GM18867 (cell line): ENCODE data around the gene FGD6.
"Not testable (repeated sequence)": the region's sequence is repeated elsewhere in the genome, so short reads cannot be mapped to it uniquely, and the experiment has no call there.

Experiments used
- ATAC-seq: cut with Tn5 transposase; IDR thresholded peaks from one replicate; pipeline ENCODE4 v1.9.1; 2021; ENCODE audit warnings: mild to moderate bottlenecking, moderate library complexity; ENCODE audit not compliant: unreplicated experiment

The FGD6 gene

DNA sequence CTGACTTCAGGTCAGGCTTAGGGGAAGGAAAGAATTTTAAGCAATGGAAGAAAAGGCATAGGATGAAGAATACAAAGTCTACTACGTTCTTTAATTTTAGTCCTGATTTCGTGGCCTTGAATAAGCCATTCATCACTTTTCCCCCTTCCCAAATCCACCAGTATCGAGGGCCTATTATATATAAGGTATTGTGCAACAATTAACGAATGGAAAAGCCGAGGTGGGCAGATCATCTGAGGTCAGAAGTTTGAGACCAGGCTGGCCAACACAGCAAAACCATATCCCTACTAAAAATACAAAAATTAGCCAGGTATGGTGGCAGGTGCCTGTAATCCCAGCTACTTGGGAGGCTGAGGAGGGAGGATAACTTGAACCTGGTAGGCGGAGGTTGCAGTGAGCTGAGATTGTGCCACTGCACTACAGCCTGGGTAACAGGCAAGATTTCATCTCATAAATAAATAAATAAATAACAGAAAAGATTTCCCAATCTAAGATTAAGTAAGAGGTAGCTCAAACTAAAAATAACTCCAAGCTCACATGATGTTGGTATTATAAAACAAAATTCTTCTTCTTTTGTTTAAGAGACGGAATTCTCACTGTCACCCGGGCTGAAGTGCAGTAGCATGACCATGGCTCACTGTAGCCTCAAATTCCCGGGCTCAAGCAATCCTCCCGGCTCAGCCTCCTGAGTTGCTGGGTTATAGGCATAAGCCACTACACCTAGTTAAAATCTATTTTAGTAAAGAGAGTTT lies 85.5 kb downstream of the FGD6 start:
- ATAC-seq, result no peak

DNA sequence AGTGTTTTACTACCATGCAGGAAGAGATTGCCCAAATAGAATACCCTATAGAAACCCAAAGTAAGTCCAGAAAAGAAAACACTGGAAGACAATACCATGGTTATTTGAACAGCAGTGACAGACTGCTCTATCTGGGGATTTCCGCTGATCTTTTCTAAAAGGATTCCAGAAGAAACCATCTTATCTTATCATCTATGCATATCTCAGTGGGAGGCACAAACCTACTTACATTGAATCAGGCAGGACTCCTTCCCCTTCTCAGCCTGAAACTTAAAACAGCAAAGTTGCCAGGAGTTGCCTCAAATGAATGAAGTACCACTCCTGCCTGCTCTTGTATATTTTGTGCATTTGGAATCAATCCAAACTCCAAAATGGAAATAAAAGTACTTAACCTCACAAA lies 87.2 kb downstream of the FGD6 start:
- no peak for ATAC-seq

DNA sequence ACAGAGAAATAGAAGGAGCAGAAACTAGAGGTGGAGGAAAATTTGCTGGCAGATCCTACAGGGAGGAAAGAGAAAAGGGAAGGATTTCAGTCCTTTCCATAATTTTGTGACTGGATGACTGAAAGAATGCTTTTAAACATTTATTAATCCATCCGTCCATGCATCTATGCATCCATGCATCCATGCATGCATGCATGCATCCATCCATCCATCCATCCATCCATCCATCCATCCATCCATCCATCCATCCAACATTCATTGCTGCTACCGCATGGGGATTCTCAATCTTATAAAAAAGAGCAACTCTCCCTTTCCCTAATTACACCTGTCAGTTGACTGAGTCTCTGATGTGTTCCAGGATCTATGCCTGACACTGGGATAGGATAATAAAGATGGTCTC lies 88.2 kb downstream of the FGD6 start:
- no peak for ATAC-seq

DNA sequence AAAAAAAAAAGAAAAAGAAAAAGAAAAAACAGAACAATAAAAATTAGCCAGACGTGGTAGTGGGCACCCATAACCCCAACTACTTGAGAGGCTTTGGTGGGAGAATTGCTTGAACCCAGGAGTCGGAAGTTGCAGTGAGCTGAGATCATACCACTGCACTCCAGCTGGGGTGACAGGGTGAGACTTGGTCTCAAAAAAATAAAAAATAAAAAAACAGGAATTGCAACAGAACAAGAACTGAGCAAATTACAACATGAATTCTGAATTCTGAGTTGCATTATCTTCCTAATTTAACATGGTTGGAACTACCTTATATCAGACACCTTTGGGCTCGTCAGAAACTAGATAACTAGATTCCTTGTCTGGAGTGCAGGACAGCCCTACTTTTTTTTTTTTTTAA lies 90.5 kb downstream of the FGD6 start:
- no peak for ATAC-seq

DNA sequence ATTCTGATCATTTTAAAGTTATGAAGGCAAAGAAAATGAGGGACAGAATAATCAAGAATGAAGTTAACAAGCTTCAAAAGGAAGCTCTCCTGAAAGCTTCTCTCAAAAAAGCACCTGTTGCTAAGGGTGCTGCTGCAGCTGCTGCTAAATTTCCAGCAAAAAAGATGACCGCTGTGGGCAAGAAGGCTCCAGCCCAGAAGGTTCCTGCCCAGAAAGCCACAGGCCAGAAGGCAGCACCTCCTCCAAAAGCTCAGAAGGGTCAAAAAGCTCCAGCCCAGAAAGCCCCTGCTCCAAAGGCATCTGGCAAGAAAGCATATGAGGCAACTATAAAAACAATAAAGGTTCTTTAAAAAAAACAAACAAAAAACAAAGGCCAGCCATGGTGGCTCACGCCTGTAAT lies 91.2 kb downstream of the FGD6 start:
- no peak for ATAC-seq

DNA sequence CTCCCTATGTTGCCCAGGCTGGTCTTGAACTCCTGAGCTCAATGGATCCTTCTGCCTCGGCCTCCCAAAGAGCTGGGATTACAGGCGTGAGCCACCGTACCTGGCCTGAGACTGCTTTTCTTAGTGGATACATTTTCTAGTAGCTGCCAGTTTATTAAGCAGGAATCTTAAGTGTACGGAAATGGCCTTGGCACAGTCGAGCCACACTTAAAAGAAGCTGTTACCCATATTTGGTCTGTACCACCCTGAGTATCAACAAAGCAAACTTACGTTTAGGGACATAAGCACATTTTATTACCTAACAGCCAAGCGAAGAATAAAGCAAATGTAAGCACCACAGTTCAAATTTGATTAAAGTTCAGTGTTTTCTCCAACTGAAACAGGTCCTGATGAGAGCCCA lies 93.2 kb downstream of the FGD6 start:
- no peak for ATAC-seq

DNA sequence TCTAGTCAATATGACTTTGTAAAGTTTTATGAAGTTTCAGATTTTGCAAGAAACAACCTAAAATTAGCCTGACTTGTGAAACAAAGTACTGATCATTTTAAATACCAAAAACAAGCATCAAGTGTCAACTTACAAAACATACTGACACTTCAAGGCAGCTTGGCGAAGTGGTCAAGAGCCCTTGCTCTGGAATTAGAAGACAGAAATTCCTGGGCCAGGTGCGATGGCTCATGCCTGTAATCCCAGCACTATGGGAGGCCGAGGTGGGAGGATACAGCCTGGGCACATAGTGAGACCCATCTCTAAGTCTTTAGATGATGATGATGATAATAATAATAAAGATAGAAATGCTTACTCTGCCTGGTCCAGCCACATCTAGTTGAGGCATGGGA lies 98.5 kb downstream of the FGD6 start:
- ATAC-seq, result no peak

DNA sequence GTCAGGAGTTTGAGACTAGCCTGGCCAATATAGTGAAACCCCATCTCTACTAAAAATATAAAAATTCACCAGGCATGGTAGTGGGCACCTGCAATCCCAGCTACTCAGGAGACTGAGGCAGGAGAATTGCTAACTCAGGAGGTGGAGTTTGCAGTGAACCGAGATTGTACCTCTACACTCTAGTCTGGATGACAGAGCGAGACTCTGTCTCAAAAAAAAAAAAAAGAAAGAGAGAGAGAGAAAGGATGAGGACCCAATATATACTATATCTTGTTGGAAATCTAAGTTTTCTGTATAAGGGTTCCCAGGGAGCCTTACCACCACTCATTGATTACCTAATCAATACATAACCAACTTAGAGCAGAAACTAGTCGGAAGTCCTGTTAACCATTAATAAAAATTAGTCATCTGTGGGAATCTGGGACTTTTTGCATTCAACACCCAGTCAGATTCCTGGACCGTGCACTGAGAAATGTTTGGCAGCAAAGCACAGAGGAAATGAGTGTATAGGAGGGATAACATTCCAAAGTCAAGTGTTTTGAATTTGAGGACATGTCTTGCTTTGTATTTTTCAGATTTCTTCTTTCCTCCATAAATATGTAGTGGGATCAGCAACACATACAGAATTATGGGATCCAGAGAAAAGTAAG lies 99.0 kb downstream of the FGD6 start:
- no peak for ATAC-seq

DNA sequence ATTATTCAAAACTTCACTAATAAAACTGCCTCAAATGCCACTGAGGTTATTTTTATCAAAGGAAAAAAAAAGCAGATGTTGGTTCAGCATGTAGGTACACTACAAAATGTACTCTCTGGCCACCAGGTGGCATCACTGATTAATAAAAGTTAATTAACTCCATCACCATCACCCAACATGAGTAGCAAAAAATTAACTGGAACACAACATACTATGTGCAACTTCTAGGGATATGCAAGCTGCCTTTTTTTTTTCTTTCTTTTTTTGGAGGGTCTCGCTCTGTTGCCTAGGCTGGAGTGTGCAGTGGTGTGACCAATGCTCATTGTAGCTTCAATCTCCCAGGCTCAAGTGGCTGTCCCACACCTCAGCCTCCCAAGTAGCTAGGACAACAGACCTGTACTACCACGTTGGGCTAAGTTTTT lies 100.1 kb downstream of the FGD6 start:
- ATAC-seq, result peak; percentile 68

DNA sequence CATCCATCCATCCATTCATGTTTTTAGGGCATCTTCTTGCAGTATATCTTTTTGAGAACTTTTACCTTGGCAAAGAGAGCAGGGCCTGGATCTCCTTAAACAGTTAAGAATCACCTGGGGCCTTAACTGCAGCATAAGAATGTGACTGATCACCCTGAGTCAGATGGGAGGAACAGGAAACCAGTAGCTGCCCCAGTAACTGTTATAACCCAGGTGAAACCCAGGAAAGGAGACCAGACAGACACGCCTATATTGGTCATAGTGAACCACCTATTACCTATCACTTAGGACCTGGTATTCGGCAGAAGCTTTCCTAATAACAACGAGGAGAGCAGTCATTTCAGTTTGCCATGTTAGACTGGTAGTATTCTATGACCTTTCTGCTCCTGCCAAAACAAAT lies 100.5 kb downstream of the FGD6 start:
- peak; percentile 51 for ATAC-seq

DNA sequence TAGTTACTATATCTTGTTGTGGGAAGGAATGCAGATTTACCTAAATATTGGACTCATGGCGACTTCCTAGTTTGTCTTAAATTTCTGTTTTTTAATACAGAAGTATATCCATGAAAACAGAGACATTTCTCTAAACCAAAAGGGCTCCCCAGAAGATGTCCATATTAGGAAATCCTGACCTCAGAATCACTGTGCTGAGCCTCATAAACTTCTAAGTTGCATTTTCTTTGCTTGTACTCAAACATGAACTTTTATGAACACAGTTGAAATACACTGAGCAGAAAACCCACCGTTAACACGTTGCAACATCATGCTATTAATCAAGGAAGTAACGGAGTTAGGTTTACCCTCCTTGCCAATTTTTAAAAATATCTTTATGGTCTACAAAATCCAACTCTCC lies 100.9 kb downstream of the FGD6 start:
- no peak for ATAC-seq

DNA sequence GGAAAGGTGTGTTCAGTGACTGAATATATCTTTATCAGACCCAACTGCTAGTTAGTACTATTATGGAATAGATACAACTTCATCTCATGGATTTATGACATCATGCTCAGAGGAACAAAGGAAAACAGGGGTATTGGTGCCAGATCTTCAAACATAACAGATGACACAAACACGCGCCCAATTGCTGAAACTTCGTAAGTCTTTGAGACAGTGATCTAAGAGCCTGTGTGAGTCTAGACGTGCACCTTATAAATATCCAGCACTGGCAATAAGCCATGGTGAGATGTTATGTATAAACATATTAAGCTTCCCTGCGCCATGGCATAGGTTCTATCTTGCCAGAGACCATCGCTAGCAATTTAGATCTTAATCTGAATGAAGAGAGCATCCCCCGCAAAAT lies 101.6 kb downstream of the FGD6 start:
- no peak for ATAC-seq

DNA sequence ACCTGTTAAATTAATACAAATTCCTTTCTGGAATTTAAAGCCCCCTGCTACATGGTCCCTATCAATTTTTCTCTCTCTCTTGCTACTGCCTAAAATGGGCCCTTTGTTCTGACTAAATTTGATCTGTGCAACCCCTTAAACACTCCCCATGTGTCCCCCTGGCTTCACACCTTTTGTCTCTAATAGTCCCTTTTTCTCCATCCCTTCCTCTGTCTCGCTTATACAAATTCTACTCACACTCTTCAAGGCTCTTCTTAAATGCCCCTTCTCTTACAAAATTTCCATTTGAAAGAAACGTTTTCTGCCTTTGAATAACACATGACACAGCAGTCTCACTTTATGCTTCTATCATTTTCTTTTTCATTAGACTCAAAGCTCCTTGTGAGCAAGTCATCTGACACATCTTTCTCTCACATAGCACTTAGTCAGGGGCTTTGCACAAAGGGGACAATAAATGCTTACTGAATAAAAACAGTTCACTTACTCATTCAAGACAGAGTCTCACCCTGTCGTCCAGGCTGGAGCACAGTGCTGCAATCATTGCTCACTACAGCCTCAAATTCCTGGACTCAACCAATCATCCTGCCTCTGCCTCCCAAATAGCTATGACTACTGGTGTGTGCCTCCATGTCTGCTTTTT lies 102.4 kb downstream of the FGD6 start:
- ATAC-seq, result no peak

DNA sequence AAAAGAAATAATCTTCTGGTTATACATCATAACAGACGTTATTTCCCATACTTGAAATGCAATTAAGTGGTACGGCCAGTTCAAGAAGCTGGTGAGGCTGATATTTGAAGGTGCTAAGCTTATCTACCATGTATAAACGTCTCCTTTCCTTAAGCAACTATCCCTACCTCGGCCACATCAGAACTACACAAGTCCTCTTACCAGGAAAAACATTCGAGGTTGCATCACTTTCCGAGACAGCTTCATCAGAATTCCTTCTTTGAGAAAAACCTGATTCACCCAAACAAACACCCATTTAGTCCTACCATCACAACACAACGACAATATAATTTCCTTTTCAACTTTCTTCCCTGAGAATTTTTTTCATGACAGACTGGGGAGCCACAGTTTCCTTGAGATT lies 109.9 kb downstream of the FGD6 start:
- ATAC-seq, result no peak

DNA sequence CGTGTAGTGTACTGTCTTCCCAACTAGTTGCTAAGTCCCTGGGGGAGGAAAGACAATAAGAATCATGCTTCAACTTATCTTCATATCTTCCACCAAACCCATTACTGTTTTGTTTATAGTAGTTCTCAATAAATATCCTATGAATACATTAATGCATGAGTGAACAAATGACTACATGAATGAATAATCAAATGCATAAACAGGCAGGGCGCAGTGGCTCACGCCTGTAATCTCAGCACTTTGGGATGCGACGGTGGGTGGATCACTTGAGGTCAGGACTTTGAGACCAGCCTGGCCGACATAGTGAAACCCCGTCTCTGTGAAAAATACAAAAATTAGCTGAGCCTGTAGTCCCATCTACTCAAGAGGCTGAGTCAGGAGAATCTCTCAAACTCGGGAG lies 111.7 kb downstream of the FGD6 start:
- ATAC-seq, result no peak

DNA sequence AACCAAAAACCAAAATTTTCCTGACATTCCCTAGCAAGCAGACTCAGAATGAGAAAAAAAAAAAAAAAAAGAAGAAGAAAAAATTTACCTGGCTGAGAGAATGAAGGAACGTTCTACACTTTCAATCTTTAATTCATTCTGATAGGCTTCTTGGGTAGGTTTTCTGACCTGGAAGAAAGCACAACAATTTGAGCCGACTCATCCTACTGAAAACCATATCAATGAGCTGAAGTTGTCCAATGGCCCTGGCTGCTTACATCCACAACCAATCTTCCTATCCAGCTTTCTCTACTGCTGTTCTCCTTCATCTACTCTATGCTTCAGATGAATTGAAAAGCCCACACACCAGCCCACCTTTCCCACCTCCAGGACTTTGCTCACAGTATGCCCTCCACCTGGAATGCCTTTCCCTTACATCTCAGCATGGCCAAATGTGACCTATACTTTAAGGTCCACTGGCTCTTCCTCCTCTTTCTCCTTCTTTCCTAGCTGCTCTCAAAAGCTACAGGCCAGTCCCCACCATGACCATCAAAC lies 112.3 kb downstream of the FGD6 start:
- ATAC-seq, result no peak

DNA sequence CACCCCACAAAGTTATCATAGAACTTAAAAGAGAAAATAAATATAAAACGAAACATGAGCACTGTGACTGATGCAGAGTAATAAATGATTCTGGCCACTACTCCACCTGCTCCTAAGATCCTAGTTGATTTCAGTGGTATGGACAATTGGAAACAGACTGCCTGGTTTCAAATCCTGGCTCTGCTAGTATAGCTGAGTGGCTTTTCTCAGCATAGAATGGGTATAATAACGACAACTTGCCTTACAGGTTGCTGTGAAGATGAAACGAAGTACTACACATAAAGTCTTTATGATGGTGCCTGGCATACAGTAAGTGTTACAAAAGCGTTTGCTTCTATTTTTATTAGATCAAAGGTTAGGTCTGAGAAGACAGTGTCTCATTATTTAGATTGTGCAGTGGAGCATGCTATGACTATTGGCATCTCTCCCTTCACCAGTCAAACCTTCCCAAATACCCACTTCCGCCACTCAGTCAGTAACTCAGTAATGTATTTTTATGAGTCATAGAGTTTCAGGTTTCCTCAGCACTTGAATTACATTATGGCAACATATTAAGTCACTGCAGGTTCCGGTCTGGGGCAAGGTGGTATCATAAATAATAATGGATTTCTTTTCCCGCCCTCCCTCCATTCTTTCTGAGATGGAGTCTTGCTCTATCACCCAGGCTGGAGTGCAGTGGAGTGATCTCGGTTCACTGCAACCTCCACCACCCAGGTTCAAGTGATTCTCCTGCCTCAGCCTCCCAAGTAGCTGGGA lies 114.2 kb downstream of the FGD6 start:
- ATAC-seq, result peak; percentile 96

DNA sequence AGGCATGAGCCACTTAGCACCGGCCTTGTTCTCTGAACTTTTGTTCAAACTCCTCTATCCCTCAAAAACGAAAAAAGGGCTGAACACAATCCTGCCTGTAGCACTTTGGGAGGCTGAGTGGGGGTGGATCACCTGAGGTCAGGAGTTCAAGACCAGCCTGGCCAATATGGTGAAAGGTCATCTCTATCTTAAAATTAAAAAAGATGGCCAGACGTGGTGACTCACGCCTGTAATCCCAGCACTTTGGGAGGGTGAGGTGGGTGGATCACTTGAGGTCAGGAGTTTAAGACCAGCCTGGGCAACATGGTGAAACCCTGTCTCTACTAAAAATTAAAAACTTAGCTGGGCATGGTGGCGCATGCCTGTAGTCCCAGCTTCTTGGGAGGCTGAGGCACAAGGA lies 115.3 kb downstream of the FGD6 start:
- not testable (repeated sequence) for ATAC-seq

DNA sequence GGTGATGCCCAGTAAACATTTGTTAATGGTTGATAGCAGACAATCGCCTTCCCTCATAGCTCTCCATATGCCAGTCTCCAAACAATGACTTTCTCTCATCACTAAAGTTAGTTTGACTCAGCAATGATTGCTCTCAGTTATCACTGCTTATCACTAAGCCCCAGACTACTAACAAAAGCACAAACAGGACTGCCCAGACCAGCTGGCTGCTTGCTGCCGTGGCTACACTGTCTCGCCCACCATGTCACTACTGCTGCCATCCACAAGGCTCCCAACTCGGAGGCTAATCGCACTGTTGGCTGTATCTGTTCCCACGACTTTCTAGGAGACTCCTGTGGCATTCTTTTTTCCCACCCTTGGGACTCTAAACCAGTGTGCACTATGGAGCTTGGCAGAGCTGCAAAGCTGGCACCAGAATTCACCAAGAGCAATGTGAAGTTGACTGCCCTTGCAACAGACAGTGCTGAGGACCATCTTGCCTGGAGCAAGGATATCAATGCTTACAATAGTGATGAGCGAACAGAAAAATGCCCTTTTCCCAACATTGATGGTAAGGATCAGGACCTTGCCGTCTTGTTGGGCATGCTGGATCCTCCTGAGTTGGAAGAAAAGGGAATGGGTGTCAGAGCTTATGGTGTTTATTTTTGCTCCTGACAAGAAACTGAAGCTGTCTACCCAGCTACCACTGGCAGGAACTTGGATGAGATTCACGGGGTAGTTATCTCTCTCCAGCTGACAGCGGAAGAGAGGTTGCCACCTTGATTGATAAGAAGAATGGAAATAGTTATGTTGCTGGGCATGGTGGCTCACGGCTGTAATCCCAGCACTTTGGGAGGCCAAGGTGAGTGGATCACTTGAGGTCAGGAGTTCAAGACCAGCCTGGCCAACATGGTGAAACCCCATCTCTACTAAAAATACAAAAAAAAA lies 116.7 kb downstream of the FGD6 start:
- no peak for ATAC-seq

DNA sequence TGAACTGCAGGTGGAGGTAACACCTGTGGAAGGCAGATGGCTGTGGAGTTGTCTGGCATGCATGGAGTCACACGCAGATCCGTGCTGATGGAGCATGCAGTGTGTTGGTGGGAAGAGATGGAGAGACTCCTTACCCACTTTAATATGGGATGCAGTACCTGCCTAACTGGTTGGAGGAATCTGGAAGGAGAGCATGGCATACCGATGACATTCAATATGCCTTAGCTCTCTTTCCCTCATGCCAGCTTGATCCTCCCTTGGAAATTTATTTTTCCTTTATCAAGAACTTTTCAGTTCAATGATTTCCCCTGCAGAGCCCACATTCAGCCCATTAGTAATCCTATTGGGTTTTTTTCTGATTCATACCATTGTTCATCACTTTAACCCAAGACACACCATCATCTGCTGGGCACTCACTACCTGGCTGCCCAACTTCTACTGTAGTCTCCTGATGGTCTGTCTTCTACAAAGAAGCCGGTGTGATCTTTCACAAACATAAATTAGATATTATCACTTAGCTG lies 117.9 kb downstream of the FGD6 start:
- no peak for ATAC-seq
